NCI-H1436 (cell line): Measurements from ENCODE around the gene B4GALT5.
A peak's percentile ranks its signal among the peaks of the same experiment; 100 is the strongest.
"Not testable (repeated sequence)": the region's sequence is repeated elsewhere in the genome, so short reads cannot be mapped to it uniquely, and the experiment has no call there.

ENCODE experiments used
- DNase-seq: peaks from one replicate; lab custom pipeline; 2025; lab: John Stamatoyannopoulos, UW

Gene B4GALT5

GRCh38 chr20:49628280-49628679 is 85.4 kb downstream of the B4GALT5 start:
- not testable (repeated sequence) for DNase-seq

- no peak for DNase-seq
Observed at GRCh38 chr20:49627329-49627761, 86.3 kb downstream of the B4GALT5 start.

- DNase-seq = not testable (repeated sequence)
Observed at GRCh38 chr20:49624988-49625387, 88.7 kb downstream of the B4GALT5 start.

- no peak for DNase-seq
Observed at GRCh38 chr20:49624317-49624716, 89.4 kb downstream of the B4GALT5 start.

GRCh38 chr20:49622243-49622642 is 91.4 kb downstream of the B4GALT5 start:
- DNase-seq = no peak

GRCh38 chr20:49620364-49621240 is 93.1 kb downstream of the B4GALT5 start:
- DNase-seq = no peak

GRCh38 chr20:49619113-49620048 is 94.3 kb downstream of the B4GALT5 start:
- DNase-seq = no peak

- DNase-seq = no peak
Observed at GRCh38 chr20:49618289-49618688, 95.4 kb downstream of the B4GALT5 start.

- DNase-seq = not testable (repeated sequence)
Observed at GRCh38 chr20:49617394-49617793, 96.3 kb downstream of the B4GALT5 start.

- no peak for DNase-seq
Observed at GRCh38 chr20:49616154-49617007, 97.3 kb downstream of the B4GALT5 start.

- DNase-seq = no peak
Observed at GRCh38 chr20:49615401-49616153, 98.1 kb downstream of the B4GALT5 start.

GRCh38 chr20:49615051-49615400 is 98.7 kb downstream of the B4GALT5 start:
- not testable (repeated sequence) for DNase-seq

- DNase-seq = no peak
Observed at GRCh38 chr20:49614338-49615050, 99.2 kb downstream of the B4GALT5 start.

GRCh38 chr20:49612127-49612738 is 101.4 kb downstream of the B4GALT5 start:
- DNase-seq = no peak

- DNase-seq = not testable (repeated sequence)
Observed at GRCh38 chr20:49611539-49612126, 102.0 kb downstream of the B4GALT5 start.

GRCh38 chr20:49610691-49611538 is 102.8 kb downstream of the B4GALT5 start:
- DNase-seq = peak; percentile 57

- DNase-seq = peak; percentile 70
Observed at GRCh38 chr20:49608752-49609670, 104.7 kb downstream of the B4GALT5 start.
